DOHH2 (cell line): ENCODE data around the gene HMG20A.

Source experiments
- H3F3A ChIP-seq: fragments of 200-600 bp; sonication (generic), shearing (Covaris generic); 2 replicates; pipeline ENCODE4 v1.6.0; 2016; ENCODE audit warnings: antibody characterized with exemption, mild to moderate bottlenecking; ENCODE audit not compliant: control insufficient read depth, insufficient read depth
- H3K27ac ChIP-seq: fragments of 200-600 bp; sonication (generic); 2 replicates; pipeline ENCODE4 v1.5.1; 2014; ENCODE audit warnings: low read depth, mild to moderate bottlenecking, low read length, moderate library complexity
- H3K27me3 ChIP-seq: fragments of 200-600 bp; sonication (generic); 2 replicates; pipeline ENCODE4 v1.6.1; 2014; ENCODE audit warnings: mild to moderate bottlenecking, low read length, mixed read lengths; ENCODE audit not compliant: control insufficient read depth
- H3K36me3 ChIP-seq: fragments of 200-600 bp; sonication (generic); 2 replicates; pipeline ENCODE4 v1.6.1; 2014; ENCODE audit warnings: mild to moderate bottlenecking, low read length, moderate library complexity, mixed read lengths; ENCODE audit not compliant: control insufficient read depth
- H3K4me1 ChIP-seq: fragments of 200-600 bp; sonication (generic); 2 replicates; pipeline ENCODE4 v1.6.1; 2014; ENCODE audit warnings: mild to moderate bottlenecking, low read length, mixed read lengths; ENCODE audit not compliant: control insufficient read depth
- H3K4me2 ChIP-seq: fragments of 200-600 bp; sonication (generic); 2 replicates; pipeline ENCODE4 v1.6.0; 2014; ENCODE audit warnings: mild to moderate bottlenecking, low read length, moderate library complexity
- H3K4me3 ChIP-seq: fragments of 200-600 bp; sonication (generic); 2 replicates; pipeline ENCODE4 v1.5.1; 2014; ENCODE audit warnings: mild to moderate bottlenecking, low read length, mixed read lengths
- H3K79me2 ChIP-seq: fragments of 200-600 bp; sonication (generic); 2 replicates; pipeline ENCODE4 v1.6.1; 2014; ENCODE audit warnings: mild to moderate bottlenecking, low read length, mixed read lengths; ENCODE audit not compliant: control insufficient read depth
- H3K9me2 ChIP-seq: fragments of 200-600 bp; sonication (generic); replicated peaks from 2 replicates; pipeline ENCODE4 v1.6.1; 2014; ENCODE audit warnings: mild to moderate bottlenecking, low read length, mixed read lengths; ENCODE audit not compliant: control insufficient read depth
- H3K9me3 ChIP-seq: fragments of 200-600 bp; sonication (generic); 2 replicates; pipeline ENCODE4 v1.6.1; 2014; ENCODE audit warnings: antibody characterized with exemption, low read length, mixed read lengths; ENCODE audit not compliant: control insufficient read depth, insufficient read depth
- H4K20me1 ChIP-seq: fragments of 200-600 bp; sonication (generic); 2 replicates; pipeline ENCODE4 v1.6.0; 2014; ENCODE audit warnings: low read depth, mild to moderate bottlenecking, antibody characterized with exemption, low read length, moderate library complexity; ENCODE audit not compliant: control insufficient read depth, insufficient read depth
- EZH2phosphoT487 ChIP-seq: fragments of 200-600 bp; sonication (generic); IDR thresholded peaks from 2 replicates; pipeline ENCODE4 v1.6.1; 2017; ENCODE audit warnings: borderline replicate concordance, mild to moderate bottlenecking, antibody characterized with exemption, low read length, moderate library complexity, mixed read lengths
- TF ChIP-seq, protein P1 (sequence below): fragments of 200-600 bp; sonication (generic); IDR thresholded peaks from one replicate; pipeline ENCODE4 v1.5.1; 2014; ENCODE audit warnings: antibody characterized with exemption, mild to moderate bottlenecking, low read depth, low read length; ENCODE audit not compliant: poor library complexity, severe bottlenecking

The HMG20A gene

GRCh38 chr15:77495838-77496596 is 75.3 kb downstream of the HMG20A start:
- Histone ChIP-seq H3F3A (peaks cover 3% of the 10 kb centered on the region; the same call in 1 of the 2 replicates), H3K27me3 (no peaks in the 10 kb centered on the region), H3K9me3 (no peaks in the 10 kb centered on the region), H3K79me2 (no peaks in the 10 kb centered on the region), H3K4me2 (no peak overlapping the region), H3K4me3 (no peak overlapping the region), H4K20me1 (no peaks in the 10 kb centered on the region), H3K9me2 (no peaks in the 10 kb centered on the region), H3K36me3 (no peaks in the 10 kb centered on the region), H3K4me1 (peaks cover 13% of the 10 kb centered on the region), H3K27ac (no peak overlapping the region)
- no peak for TF ChIP-seq EZH2phosphoT487
- TF ChIP-seq, protein P1, sequence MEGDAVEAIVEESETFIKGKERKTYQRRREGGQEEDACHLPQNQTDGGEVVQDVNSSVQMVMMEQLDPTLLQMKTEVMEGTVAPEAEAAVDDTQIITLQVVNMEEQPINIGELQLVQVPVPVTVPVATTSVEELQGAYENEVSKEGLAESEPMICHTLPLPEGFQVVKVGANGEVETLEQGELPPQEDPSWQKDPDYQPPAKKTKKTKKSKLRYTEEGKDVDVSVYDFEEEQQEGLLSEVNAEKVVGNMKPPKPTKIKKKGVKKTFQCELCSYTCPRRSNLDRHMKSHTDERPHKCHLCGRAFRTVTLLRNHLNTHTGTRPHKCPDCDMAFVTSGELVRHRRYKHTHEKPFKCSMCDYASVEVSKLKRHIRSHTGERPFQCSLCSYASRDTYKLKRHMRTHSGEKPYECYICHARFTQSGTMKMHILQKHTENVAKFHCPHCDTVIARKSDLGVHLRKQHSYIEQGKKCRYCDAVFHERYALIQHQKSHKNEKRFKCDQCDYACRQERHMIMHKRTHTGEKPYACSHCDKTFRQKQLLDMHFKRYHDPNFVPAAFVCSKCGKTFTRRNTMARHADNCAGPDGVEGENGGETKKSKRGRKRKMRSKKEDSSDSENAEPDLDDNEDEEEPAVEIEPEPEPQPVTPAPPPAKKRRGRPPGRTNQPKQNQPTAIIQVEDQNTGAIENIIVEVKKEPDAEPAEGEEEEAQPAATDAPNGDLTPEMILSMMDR = no peak

GRCh38 chr15:77496715-77497109 is 76.0 kb downstream of the HMG20A start:
- Histone ChIP-seq H3K27me3 (no peaks in the 10 kb centered on the region), H3K9me3 (no peaks in the 10 kb centered on the region), H3F3A (peaks cover 2% of the 10 kb centered on the region; the same call in 1 of the 2 replicates), H4K20me1 (no peaks in the 10 kb centered on the region), H3K4me1 (peaks cover 13% of the 10 kb centered on the region), H3K36me3 (no peaks in the 10 kb centered on the region), H3K79me2 (no peaks in the 10 kb centered on the region), H3K4me2 (no peak overlapping the region), H3K9me2 (no peaks in the 10 kb centered on the region), H3K4me3 (no peak overlapping the region), H3K27ac (no peak overlapping the region)
- TF ChIP-seq, protein P1 = peak; percentile 93
- TF ChIP-seq EZH2phosphoT487 = no peak

- Histone ChIP-seq H3F3A (peaks cover 2% of the 10 kb centered on the region; the same call in 1 of the 2 replicates), H3K79me2 (no peaks in the 10 kb centered on the region), H3K4me2 (no peak overlapping the region), H3K9me2 (no peaks in the 10 kb centered on the region), H3K9me3 (no peaks in the 10 kb centered on the region), H4K20me1 (no peaks in the 10 kb centered on the region), H3K4me1 (peaks cover 13% of the 10 kb centered on the region), H3K36me3 (no peaks in the 10 kb centered on the region), H3K27me3 (no peaks in the 10 kb centered on the region; the same call in 1 of the 2 replicates), H3K27ac (no peak overlapping the region), H3K4me3 (no peak overlapping the region)
- TF ChIP-seq EZH2phosphoT487 = no peak
- TF ChIP-seq, protein P1 = peak; percentile 7
These were observed 76.5 kb downstream of the HMG20A start for GRCh38 chr15:77497110-77497737.
